Measurements from ENCODE around the gene CLHC1. TPM values are rescaled to one million over a fixed set of nuclear protein-coding genes. Genes with fewer than 3 reads are reported as not detected.
A peak's percentile ranks its signal among the peaks of the same experiment; 100 is the strongest.
"Not testable (repeated sequence)": the region's sequence is repeated elsewhere in the genome, so short reads cannot be mapped to it uniquely, and the experiment has no call there.

Gene CLHC1
- total RNA-seq, 2 experiments from 2014 or later, result 4.0 to 6.1 TPM

DNA sequence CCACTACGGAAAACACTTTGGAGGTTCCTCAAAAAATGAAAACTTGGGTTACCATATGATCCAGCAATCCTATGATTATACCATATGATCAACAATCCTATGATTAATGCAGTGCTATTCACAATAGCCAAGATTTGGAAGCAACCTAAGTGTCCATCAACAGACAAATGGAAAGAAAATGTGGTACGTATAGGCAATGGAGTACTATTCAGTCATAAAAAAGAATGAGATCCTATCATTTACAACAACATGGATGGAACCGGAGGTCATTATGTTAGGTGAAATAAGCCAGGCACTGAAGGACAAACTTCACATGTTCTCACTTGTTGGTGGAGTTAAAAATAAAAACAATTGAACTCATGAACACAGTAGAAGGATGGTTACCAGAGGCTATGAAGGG is 27.6 kb downstream of the CLHC1 start:
- ATAC-seq (no peak), DNase-seq (no peak)
- Mint-ChIP-seq H3K27me3 (no peaks in the 10 kb centered on the region), H3K9me3 (ENCODE audit: low read depth) (peaks cover 19% of the 10 kb centered on the region), H3K4me1 (no peaks in the 10 kb centered on the region), H3K27ac (no peak overlapping the region), H3K36me3 (ENCODE audit: low read depth) (peaks cover 37% of the 10 kb centered on the region), H3K4me3 (no peak overlapping the region)
- ChIA-PET POLR2A (no interaction called here), CTCF (interaction anchor here (0.6 kb wide), 1 partner anchor 18 kb away, joined by 4 read pairs; no protein-coding TSS in a partner anchor)
- intact Hi-C loops (cut with DNase I, micrococcal nuclease), result no loop called here

DNA sequence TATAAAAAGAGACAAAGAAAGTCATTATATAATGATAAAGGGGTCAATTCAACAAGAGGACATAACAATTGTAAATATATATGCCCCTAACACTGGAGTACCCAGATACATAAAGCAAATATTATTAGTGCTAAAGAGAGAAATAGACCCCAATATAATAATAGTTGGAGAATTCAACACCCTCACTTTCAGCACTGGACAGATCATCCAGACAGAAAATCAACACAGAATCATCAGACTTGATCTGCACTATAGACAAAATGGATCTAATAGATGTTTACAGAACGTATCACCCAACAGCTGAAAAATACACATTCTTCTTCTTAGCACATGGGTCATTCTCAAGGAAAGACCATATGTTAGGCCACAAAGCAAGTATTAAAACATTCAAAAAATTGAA is 31.7 kb downstream of the CLHC1 start:
- H3K27me3 Mint-ChIP-seq, result no peaks in the 10 kb centered on the region
- H3K36me3 Mint-ChIP-seq (ENCODE audit: low read depth), result peaks cover 61% of the 10 kb centered on the region
- H3K9me3 Mint-ChIP-seq (ENCODE audit: low read depth), result peaks cover 24% of the 10 kb centered on the region
- H3K4me3 Mint-ChIP-seq, result no peak overlapping the region
- no peaks in the 10 kb centered on the region for H3K4me1 Mint-ChIP-seq
- ChIA-PET CTCF (no interaction called here), POLR2A (no interaction called here)
- ATAC-seq (no peak), DNase-seq (no peak)
- intact Hi-C loops (cut with DNase I, micrococcal nuclease), result no loop called here
- H3K27ac Mint-ChIP-seq, result no peak overlapping the region

DNA sequence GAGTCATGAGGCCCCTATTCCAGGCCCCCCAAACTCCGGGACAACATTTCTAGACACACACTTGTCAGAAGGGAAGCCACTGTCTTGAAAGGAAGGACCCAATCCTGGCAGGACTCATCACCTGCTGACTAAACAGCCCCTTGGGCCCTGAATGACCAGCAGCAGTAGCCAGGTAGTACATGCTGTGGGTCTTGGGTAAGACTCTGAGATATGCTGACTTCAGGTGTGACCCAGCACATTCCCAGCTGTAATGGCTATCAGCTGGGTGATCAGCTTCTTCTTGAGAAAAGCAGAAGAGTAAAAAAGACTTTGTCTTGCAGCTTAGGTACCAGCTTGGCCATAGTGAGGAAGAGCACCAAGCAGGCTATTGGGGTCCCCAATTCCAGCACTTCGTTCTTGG is 35.6 kb downstream of the CLHC1 start:
- ChIA-PET CTCF (no interaction called here), POLR2A (no interaction called here)
- Mint-ChIP-seq H3K27ac (no peak overlapping the region), H3K27me3 (no peaks in the 10 kb centered on the region), H3K4me1 (no peaks in the 10 kb centered on the region), H3K36me3 (ENCODE audit: low read depth) (peaks cover 48% of the 10 kb centered on the region), H3K9me3 (ENCODE audit: low read depth) (peaks cover 21% of the 10 kb centered on the region), H3K4me3 (no peak overlapping the region)
- DNase-seq (no peak), ATAC-seq (no peak)
- intact Hi-C loops (cut with DNase I, micrococcal nuclease), result no loop called here

DNA sequence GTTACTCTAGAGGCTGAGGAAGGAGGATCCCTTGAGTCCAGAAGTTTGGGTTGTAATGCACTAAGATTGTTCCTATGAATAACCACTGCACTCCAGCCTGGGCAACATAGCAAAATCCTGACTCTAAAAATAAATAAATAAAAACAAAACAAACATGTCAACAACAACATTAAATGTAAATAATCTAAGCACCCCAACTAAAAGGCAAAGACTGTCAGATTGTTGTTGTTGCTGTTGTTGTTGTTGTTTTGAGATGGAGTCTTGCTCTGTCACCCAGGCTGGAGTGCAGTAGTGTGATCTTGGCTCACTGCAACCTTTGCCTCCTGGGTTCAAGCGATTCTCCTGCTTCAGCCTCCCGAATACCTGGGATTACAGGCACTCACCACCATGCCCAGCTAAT is 40.2 kb downstream of the CLHC1 start:
- H3K27me3 Mint-ChIP-seq; H3K4me1 Mint-ChIP-seq; DNase-seq; POLR2A ChIA-PET; H3K4me3 Mint-ChIP-seq; H3K27ac Mint-ChIP-seq; intact Hi-C loops (cut with DNase I, micrococcal nuclease); H3K9me3 Mint-ChIP-seq (ENCODE audit: low read depth); CTCF ChIA-PET; ATAC-seq: not testable (repeated sequence)
- H3K36me3 Mint-ChIP-seq (ENCODE audit: low read depth), result peaks cover 24% of the 10 kb centered on the region

DNA sequence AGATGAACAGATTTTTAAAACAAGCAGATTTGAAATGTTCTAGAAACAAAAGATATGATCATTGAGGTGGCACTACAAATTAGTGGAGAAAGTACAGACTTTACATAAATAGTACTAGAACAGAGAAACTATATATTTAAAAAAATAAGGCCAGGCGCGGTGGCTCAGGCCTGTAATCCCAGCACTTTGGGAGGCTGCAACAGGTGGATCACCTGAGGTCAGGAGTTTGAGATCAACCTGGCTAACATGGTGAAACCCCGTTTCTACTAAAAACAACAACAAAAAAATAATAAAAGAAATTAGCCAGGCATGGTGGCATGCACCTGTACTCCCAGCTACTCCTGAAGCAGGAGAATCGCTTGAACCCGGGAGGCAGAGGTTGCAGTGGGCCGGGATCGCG is 45.3 kb downstream of the CLHC1 start:
- CTCF ChIA-PET, result interaction anchor here (1.1 kb wide), 1 partner anchor 483 kb away, joined by 3 read pairs; no protein-coding TSS in a partner anchor

DNA sequence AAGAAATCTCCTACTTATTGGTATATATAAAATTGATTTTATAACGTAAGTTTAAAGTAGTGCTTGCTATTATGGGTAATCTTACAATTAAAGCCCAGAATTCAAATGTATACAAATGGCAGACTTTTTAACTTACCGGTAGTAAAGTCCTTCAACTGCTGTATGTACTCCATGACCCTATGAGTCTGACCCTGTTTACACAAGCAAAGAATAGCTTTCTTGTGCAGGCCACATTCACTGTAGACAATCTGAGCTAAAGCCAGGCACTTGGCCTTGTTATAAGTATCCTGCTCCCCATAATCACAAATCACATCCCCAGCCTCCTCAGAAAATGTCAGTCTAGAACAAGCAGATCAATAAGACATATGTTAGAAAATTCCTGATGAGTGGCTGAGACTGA is 51.7 kb downstream of the CLHC1 start:
- peaks cover 7% of the 10 kb centered on the region for H3K4me1 Mint-ChIP-seq
- H3K4me3 Mint-ChIP-seq, result no peak overlapping the region
- DNase-seq (no peak), ATAC-seq (no peak)
- POLR2A ChIA-PET, result no interaction called here
- intact Hi-C loops (cut with DNase I, micrococcal nuclease), result no loop called here
- no peak overlapping the region for H3K27ac Mint-ChIP-seq
- H3K27me3 Mint-ChIP-seq, result no peaks in the 10 kb centered on the region
- CTCF ChIA-PET, result no interaction called here
- H3K36me3 Mint-ChIP-seq (ENCODE audit: low read depth), result no peaks in the 10 kb centered on the region
- no peaks in the 10 kb centered on the region for H3K9me3 Mint-ChIP-seq (ENCODE audit: low read depth)

More for the DNA sequence above, 45.3 kb downstream of the CLHC1 start:
- H3K4me3 Mint-ChIP-seq; POLR2A ChIA-PET; ATAC-seq; H3K4me1 Mint-ChIP-seq; H3K27me3 Mint-ChIP-seq; H3K9me3 Mint-ChIP-seq (ENCODE audit: low read depth); intact Hi-C loops (cut with DNase I, micrococcal nuclease); H3K27ac Mint-ChIP-seq; DNase-seq: not testable (repeated sequence)
- H3K36me3 Mint-ChIP-seq (ENCODE audit: low read depth), result peaks cover 13% of the 10 kb centered on the region

DNA sequence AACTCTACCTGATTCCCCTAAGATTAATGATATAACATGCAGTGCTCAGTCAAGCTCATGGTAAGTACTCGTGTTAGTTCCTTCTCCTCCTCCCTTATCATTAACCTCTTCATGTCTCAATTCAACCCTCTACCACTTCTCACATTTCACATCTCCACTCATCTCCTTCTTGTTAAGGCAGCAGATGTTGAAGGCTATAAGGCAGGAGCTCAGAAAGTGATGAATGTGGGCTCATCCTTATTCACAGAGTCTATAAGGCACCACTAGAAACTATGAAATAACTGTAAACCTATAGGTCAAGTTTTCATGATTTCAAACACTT is 56.0 kb downstream of the CLHC1 start:
- no peak overlapping the region for H3K4me3 Mint-ChIP-seq
- no peaks in the 10 kb centered on the region for H3K36me3 Mint-ChIP-seq (ENCODE audit: low read depth)
- ChIA-PET POLR2A (no interaction called here), CTCF (interaction anchor here (0.6 to 4.7 kb wide), 10 partner anchors 8 to 511 kb away, joined by 3 to 26 read pairs (median 4); no protein-coding TSS in a partner anchor)
- H3K27ac Mint-ChIP-seq, result no peak overlapping the region
- ATAC-seq (no peak), DNase-seq (no peak)
- peaks cover 8% of the 10 kb centered on the region for H3K4me1 Mint-ChIP-seq
- H3K9me3 Mint-ChIP-seq (ENCODE audit: low read depth), result no peaks in the 10 kb centered on the region
- intact Hi-C loops (cut with DNase I, micrococcal nuclease), result loop anchor here (5.0 to 10.0 kb wide), 5 partner anchors 451 to 651 kb away; partner anchors contain the start of gene EML6 (in 2 of the 2)
- H3K27me3 Mint-ChIP-seq, result no peaks in the 10 kb centered on the region

DNA sequence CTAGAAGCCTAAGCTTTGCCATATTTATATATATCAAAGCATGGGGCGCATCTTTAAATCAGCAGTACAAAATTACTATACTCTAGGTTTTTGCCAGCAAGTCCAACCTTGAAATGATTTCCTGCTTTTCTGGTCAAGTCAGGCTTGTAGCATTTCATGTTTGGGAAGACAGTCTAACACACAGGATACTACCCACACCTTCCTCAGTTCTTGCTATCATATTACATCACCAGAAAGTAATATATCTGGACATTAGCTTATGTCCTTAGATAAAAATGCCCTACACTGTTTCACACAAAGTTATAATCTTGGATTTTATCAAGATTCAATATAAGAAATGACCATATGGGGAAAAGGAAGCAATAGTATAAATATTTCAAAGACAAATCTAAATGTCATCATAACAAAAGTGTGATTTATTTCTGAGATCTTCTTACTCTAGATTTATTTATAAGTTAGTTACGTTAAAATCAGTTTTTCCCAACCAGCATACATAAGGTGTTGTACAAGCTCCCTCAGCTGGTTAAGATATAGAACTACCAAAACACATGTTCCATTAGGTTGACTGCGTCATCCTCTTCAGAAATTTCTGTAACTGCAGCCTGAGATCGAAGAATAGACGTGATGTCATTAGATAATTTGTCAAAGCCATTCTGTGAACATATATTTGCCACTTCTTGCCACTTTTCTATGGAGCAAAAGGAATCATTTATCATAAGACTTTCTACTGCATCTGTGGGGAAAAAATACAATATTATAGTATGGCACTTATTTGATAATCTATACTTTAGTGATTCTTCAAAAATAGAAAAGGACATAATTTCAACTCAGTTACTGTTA is 56.6 kb downstream of the CLHC1 start:
- Mint-ChIP-seq H3K4me3 (no peak overlapping the region), H3K27ac (no peak overlapping the region), H3K27me3 (no peaks in the 10 kb centered on the region), H3K9me3 (ENCODE audit: low read depth) (no peaks in the 10 kb centered on the region), H3K4me1 (peaks cover 8% of the 10 kb centered on the region), H3K36me3 (ENCODE audit: low read depth) (no peaks in the 10 kb centered on the region)
- no peak for DNase-seq
- ChIA-PET POLR2A (interaction anchor here (0.6 kb wide), 1 partner anchor 1059 kb away, joined by 3 read pairs; no protein-coding TSS in a partner anchor), CTCF (interaction anchor here (0.6 to 4.7 kb wide), 20 partner anchors 8 to 510 kb away, joined by 3 to 26 read pairs (median 4); no protein-coding TSS in a partner anchor)
- intact Hi-C loops (cut with DNase I, micrococcal nuclease), result loop anchor here (1.0 to 10.0 kb wide), 9 partner anchors 160 to 651 kb away; partner anchors contain the start of gene EML6 (in 2 of the 2)
- ATAC-seq, result peak; percentile 78

DNA sequence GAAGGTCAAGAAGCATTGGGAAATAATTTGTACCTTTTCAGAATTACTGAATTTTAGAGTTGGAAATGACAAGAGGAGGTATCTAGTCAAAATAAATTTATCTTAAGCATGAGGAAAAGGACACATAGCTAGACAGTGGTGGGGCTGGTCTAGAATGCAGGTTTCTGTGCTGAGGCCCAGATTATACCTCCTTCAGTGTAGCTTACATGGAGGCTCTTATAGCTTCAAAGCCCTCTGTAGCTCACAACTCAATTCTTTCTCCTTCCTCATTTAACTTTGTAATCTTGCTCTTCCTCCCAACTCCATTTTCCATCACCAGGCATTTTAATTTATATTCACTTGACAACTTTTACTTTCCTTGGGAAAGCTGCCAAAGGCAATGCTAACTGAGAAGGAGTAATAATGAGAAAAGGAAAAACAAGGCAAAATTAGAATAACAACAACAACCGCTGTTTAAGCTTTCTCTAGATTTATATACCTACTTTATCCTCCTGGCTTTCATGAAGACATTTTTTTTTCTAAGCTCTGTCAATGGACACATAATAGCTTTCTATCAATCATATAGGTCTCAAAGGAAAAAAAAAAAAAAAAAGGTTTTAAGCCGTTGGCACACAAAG is 58.5 kb downstream of the CLHC1 start:
- no peak for DNase-seq
- Mint-ChIP-seq H3K27me3 (no peaks in the 10 kb centered on the region), H3K4me1 (peaks cover 8% of the 10 kb centered on the region), H3K4me3 (no peak overlapping the region), H3K36me3 (ENCODE audit: low read depth) (no peaks in the 10 kb centered on the region), H3K9me3 (ENCODE audit: low read depth) (no peaks in the 10 kb centered on the region), H3K27ac (no peak overlapping the region)
- intact Hi-C loops (cut with DNase I, micrococcal nuclease), result loop anchor here (2.0 to 10.0 kb wide), 6 partner anchors 271 to 649 kb away; partner anchors contain the start of gene EML6 (in 1 of the 2)
- ChIA-PET POLR2A (no interaction called here), CTCF (interaction anchor here (0.7 to 4.7 kb wide), 11 partner anchors 9 to 713 kb away, joined by 3 to 26 read pairs (median 4); no protein-coding TSS in a partner anchor)
- ATAC-seq, result no peak

DNA sequence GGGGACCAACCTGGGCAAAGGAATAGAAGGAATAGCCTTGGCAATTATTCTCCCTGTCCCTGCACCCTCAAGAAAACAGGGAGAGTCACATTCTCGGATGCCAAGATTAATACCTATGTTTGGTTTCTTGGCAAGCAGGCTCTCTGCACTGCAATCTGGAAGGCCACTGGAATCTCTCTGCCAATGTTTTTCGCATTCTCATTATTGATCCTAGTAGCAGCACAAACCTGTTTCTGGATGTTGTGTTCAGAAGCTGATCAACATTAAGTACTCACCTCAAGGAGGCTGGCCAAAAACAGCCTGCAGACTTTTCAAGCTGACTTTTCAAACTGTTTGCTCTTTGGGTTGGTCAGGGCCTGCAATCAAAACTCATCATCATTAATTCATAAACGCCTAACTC is 62.2 kb downstream of the CLHC1 start:
- intact Hi-C loops (cut with DNase I, micrococcal nuclease), result loop anchor here (2.0 to 10.0 kb wide), 7 partner anchors 269 to 1063 kb away; partner anchors contain the start of gene EML6 (in 1 of the 2)
- Mint-ChIP-seq H3K27me3 (no peaks in the 10 kb centered on the region), H3K4me1 (no peaks in the 10 kb centered on the region), H3K4me3 (no peak overlapping the region), H3K27ac (no peak overlapping the region), H3K9me3 (ENCODE audit: low read depth) (no peaks in the 10 kb centered on the region), H3K36me3 (ENCODE audit: low read depth) (no peaks in the 10 kb centered on the region)
- ATAC-seq, result no peak
- no peak for DNase-seq
- ChIA-PET CTCF (interaction anchor here (1.1 to 2.0 kb wide), 5 partner anchors 11 to 270 kb away, joined by 3 to 8 read pairs (median 4); no protein-coding TSS in a partner anchor), POLR2A (interaction anchor here (0.7 kb wide), 1 partner anchor 424 kb away, joined by 3 read pairs; no protein-coding TSS in a partner anchor)

DNA sequence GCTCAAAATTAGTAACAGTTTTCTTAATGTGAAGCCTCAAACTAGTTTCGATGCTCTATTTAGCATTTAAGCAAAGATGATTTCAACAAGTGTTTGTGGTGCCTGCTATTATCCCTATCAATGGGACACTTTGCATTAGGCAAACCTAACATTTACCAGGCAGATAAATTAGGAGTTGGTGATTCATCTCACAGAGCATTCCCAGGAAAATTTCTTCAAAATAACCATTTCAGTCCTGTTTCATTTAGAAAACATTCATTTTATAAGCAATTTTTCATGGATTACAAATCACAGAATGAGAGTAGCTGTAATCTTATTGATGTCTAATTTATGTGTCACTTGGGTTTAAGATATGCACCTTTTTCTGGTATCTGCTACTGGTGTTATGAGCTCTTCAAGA is 62.7 kb downstream of the CLHC1 start:
- no peaks in the 10 kb centered on the region for H3K36me3 Mint-ChIP-seq (ENCODE audit: low read depth)
- ChIA-PET CTCF (interaction anchor here (0.6 to 3.6 kb wide), 11 partner anchors 8 to 269 kb away, joined by 3 to 22 read pairs (median 4); no protein-coding TSS in a partner anchor), POLR2A (no interaction called here)
- H3K27ac Mint-ChIP-seq, result no peak overlapping the region
- DNase-seq (no peak), ATAC-seq (no peak)
- H3K27me3 Mint-ChIP-seq, result no peaks in the 10 kb centered on the region
- H3K4me3 Mint-ChIP-seq, result no peak overlapping the region
- H3K4me1 Mint-ChIP-seq, result no peaks in the 10 kb centered on the region
- H3K9me3 Mint-ChIP-seq (ENCODE audit: low read depth), result no peaks in the 10 kb centered on the region
- intact Hi-C loops (cut with DNase I, micrococcal nuclease), result loop anchor here (2.0 to 5.0 kb wide), 4 partner anchors 269 to 1062 kb away; no protein-coding TSS in a partner anchor

Measured in activated CD4-positive, alpha-beta T cell treated with anti-CD3 and anti-CD28 coated beads for 36 hours (primary cell).